Fibroblast of lung (primary cell): ENCODE data around the gene SPHK1.

ENCODE experiments used
- EZH2 ChIP-seq: IDR thresholded peaks from 2 replicates; pipeline ENCODE4 v1.5.1; 2012; ENCODE audit warnings: low read length, control low read depth, mild to moderate bottlenecking; ENCODE audit errors: missing control alignments
- TF ChIP-seq, protein P1 (sequence below), 2 donors: IDR thresholded peaks in 1 of 2; conservative IDR thresholded peaks in 1 of 2; 1 replicate in 1 of 2; 2 replicates in 1 of 2; pipeline ENCODE4 v1.5.1; 2011 to 2012; ENCODE audit warnings: low read length in 2 of 2, control low read depth in 1 of 2, inconsistent platforms in 1 of 2, low read depth in 1 of 2, mild to moderate bottlenecking in 1 of 2

- TF ChIP-seq, protein P1, sequence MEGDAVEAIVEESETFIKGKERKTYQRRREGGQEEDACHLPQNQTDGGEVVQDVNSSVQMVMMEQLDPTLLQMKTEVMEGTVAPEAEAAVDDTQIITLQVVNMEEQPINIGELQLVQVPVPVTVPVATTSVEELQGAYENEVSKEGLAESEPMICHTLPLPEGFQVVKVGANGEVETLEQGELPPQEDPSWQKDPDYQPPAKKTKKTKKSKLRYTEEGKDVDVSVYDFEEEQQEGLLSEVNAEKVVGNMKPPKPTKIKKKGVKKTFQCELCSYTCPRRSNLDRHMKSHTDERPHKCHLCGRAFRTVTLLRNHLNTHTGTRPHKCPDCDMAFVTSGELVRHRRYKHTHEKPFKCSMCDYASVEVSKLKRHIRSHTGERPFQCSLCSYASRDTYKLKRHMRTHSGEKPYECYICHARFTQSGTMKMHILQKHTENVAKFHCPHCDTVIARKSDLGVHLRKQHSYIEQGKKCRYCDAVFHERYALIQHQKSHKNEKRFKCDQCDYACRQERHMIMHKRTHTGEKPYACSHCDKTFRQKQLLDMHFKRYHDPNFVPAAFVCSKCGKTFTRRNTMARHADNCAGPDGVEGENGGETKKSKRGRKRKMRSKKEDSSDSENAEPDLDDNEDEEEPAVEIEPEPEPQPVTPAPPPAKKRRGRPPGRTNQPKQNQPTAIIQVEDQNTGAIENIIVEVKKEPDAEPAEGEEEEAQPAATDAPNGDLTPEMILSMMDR (conservative IDR thresholded peaks at IDR 0.05 in 1 of 2, IDR thresholded peaks at IDR 0.05 in 1 of 2; ENCODE audit: low read depth in 1 of 2, low read length in 2 of 2): no peak
- no peak for TF ChIP-seq EZH2
Measured at GRCh38 chr17:76399175-76400172, 15.1 kb downstream of the SPHK1 start.
